IMR-90 (cell line): ENCODE measurements around the gene OPCML. TPM values are rescaled to one million over a fixed set of nuclear protein-coding genes. Genes with fewer than 3 reads are reported as not detected.

ENCODE experiments used
- ATAC-seq: fragments of 200-7000 bp; cut with Tn5 transposase; 2 replicates; pipeline ENCODE4 v1.9.1; 2020; ENCODE audit warnings: low read depth, mild to moderate bottlenecking, moderate library complexity
- BruUV-seq: library from RNA; stranded (reverse); fragments of 400-500 nt; replicated peaks from 2 replicates; lab custom pipeline; 2021; lab: Mats Ljungman, UMichigan
- CTCF ChIA-PET: fragments of 300-600 bp; formaldehyde crosslinking; extraction: SDS; loops from one replicate; lab custom pipeline; 2021; ENCODE audit warnings: antibody characterized with exemption; lab: Yijun Ruan, JAX
- POLR2A ChIA-PET: fragments of 300-600 bp; sonication (Branson Sonifier 250); formaldehyde crosslinking; loops from one replicate; lab custom pipeline; 2022; ENCODE audit warnings: antibody characterized with exemption; ENCODE audit not compliant: unreplicated experiment; lab: Charles Lee
- DNase-seq: peaks from one replicate; pipeline ENCODE4 v3.0.0; 2013
- H2AFZ ChIP-seq: replicated peaks from 2 replicates; pipeline ENCODE3; 2013; ENCODE audit warnings: low read length, mild to moderate bottlenecking; ENCODE audit not compliant: poor library complexity
- H2AK5ac ChIP-seq: 2 replicates; pipeline ENCODE4 v1.6.1; 2013; ENCODE audit warnings: low read depth, low read length, inconsistent platforms
- H2AK9ac ChIP-seq: replicated peaks from 2 replicates; pipeline ENCODE3; 2013; ENCODE audit warnings: mild to moderate bottlenecking, low read depth, low read length, moderate library complexity; ENCODE audit not compliant: poor library complexity
- H2BK120ac ChIP-seq: 2 replicates; pipeline ENCODE4 v1.6.1; 2013; ENCODE audit warnings: low read depth, low read length, inconsistent platforms
- H2BK15ac ChIP-seq: 3 replicates; pipeline ENCODE4 v1.6.1; 2013; ENCODE audit warnings: low read depth, low read length, inconsistent platforms
- H2BK20ac ChIP-seq: 2 replicates; pipeline ENCODE4 v1.6.1; 2013; ENCODE audit warnings: low read depth, mild to moderate bottlenecking, inconsistent platforms, low read length, moderate library complexity
- H2BK5ac ChIP-seq: 2 replicates; pipeline ENCODE4 v1.6.1; 2013; ENCODE audit warnings: mild to moderate bottlenecking, low read depth, low read length, inconsistent platforms; ENCODE audit not compliant: poor library complexity, severe bottlenecking
- H3K14ac ChIP-seq: replicated peaks from 2 replicates; pipeline ENCODE4 v1.6.1; 2013; ENCODE audit warnings: low read depth, low read length, inconsistent platforms
- H3K18ac ChIP-seq: 2 replicates; pipeline ENCODE4 v1.6.1; 2013; ENCODE audit warnings: low read depth, low read length, control low read depth
- H3K23ac ChIP-seq: 2 replicates; pipeline ENCODE4 v1.6.1; 2013; ENCODE audit warnings: low read depth, low read length, inconsistent platforms
- H3K27ac ChIP-seq: 2 replicates; pipeline ENCODE4 v1.5.1; 2013; ENCODE audit warnings: mild to moderate bottlenecking, control low read depth, low read length; ENCODE audit not compliant: insufficient read depth
- H3K27me3 ChIP-seq: 2 replicates; pipeline ENCODE4 v1.6.1; 2013; ENCODE audit warnings: low read length; ENCODE audit not compliant: control insufficient read depth, insufficient read depth
- H3K36me3 ChIP-seq: 2 replicates; pipeline ENCODE4 v1.6.1; 2013; ENCODE audit warnings: low read length, mixed read lengths; ENCODE audit not compliant: control insufficient read depth, insufficient read depth
- H3K4ac ChIP-seq: 2 replicates; pipeline ENCODE4 v1.6.1; 2013; ENCODE audit warnings: low read depth, low read length, inconsistent platforms
- H3K4me1 ChIP-seq: 2 replicates; pipeline ENCODE4 v1.6.1; 2013; ENCODE audit warnings: low read length, mixed read lengths; ENCODE audit not compliant: control insufficient read depth, insufficient read depth
- H3K4me2 ChIP-seq: 2 replicates; pipeline ENCODE4 v1.6.1; 2013; ENCODE audit warnings: low read depth, mild to moderate bottlenecking, control low read depth, low read length, moderate library complexity
- H3K4me3 ChIP-seq: 2 replicates; pipeline ENCODE4 v1.5.1; 2013; ENCODE audit warnings: low read depth, mild to moderate bottlenecking, control low read depth, low read length, moderate library complexity; ENCODE audit not compliant: insufficient read depth
- H3K56ac ChIP-seq: 2 replicates; pipeline ENCODE4 v1.6.1; 2013; ENCODE audit warnings: low read length, inconsistent platforms; ENCODE audit not compliant: insufficient read depth; ENCODE audit errors: extremely low read depth
- H3K79me1 ChIP-seq, 2 experiments: 2 replicates each; pipeline ENCODE4 v1.6.1; 2013; ENCODE audit warnings: low read length in 2 of 2, inconsistent platforms in 1 of 2, low read depth in 1 of 2
- H3K9ac ChIP-seq: 2 replicates; pipeline ENCODE4 v1.6.1; 2013; ENCODE audit warnings: low read depth, low read length, control low read depth
- H3K9me1 ChIP-seq: 2 replicates; pipeline ENCODE4 v1.6.1; 2013; ENCODE audit warnings: low read length, inconsistent platforms; ENCODE audit not compliant: insufficient read depth
- H3K9me3 ChIP-seq: 2 replicates; pipeline ENCODE4 v1.6.1; 2013; ENCODE audit warnings: low read length; ENCODE audit not compliant: control insufficient read depth, insufficient read depth
- H4K20me1 ChIP-seq: 2 replicates; pipeline ENCODE4 v1.6.1; 2013; ENCODE audit warnings: low read length, inconsistent platforms; ENCODE audit not compliant: insufficient read depth
- H4K5ac ChIP-seq: 2 replicates; pipeline ENCODE4 v1.6.1; 2013; ENCODE audit warnings: mild to moderate bottlenecking, low read depth, low read length, control low read depth
- H4K8ac ChIP-seq, 2 experiments: 2 replicates each; pipeline ENCODE4 v1.6.1; 2013; ENCODE audit warnings: low read depth in 2 of 2, low read length in 2 of 2, control low read depth in 1 of 2, inconsistent platforms in 1 of 2
- H4K91ac ChIP-seq: 2 replicates; pipeline ENCODE4 v1.6.1; 2013; ENCODE audit warnings: low read depth, low read length, inconsistent platforms; ENCODE audit not compliant: insufficient read depth
- CHD1 ChIP-seq: IDR thresholded peaks from 2 replicates; pipeline ENCODE4 v1.6.1; 2012; ENCODE audit warnings: low read depth, low read length, improper control_type of control experiment
- FOS ChIP-seq: fragments of 150-350 bp; IDR thresholded peaks from 2 replicates; pipeline ENCODE4 v1.6.1; 2016; ENCODE audit warnings: low read depth, low read length
- MAZ ChIP-seq: IDR thresholded peaks from 2 replicates; pipeline ENCODE4 v1.6.1; 2012; ENCODE audit warnings: low read depth, mild to moderate bottlenecking, low read length, improper control_type of control experiment, moderate library complexity, borderline replicate concordance
- MXI1 ChIP-seq: IDR thresholded peaks from 2 replicates; pipeline ENCODE4 v1.6.1; 2012; ENCODE audit warnings: low read depth, mild to moderate bottlenecking, low read length, moderate library complexity, borderline replicate concordance
- RAD21 ChIP-seq: IDR thresholded peaks from 2 replicates; pipeline ENCODE4 v1.6.1; 2012; ENCODE audit warnings: low read length, improper control_type of control experiment
- SMC3 ChIP-seq: fragments of 150-350 bp; IDR thresholded peaks from 2 replicates; pipeline ENCODE4 v1.6.1; 2016; ENCODE audit warnings: low read depth, mild to moderate bottlenecking, antibody characterized with exemption, low read length, moderate library complexity
- WGBS, 2 experiments: methylation state at CpG; one replicate each; pipeline versions ENCODE4 v1.1.5 to v1.1.7; 2013; ENCODE audit warnings: missing lambda C conversion rate in 2 of 2; ENCODE audit not compliant: insufficient read length in 1 of 2; ENCODE audit errors: extremely low coverage in 2 of 2; 5-methylcytosine and 5-hydroxymethylcytosine counted together
- dilution Hi-C: fragments of 300-500 bp; cut with HindIII; formaldehyde crosslinking; loops from one replicate; pipeline ENCODE4 v1.14.3; 2018; ENCODE audit warnings: low sequenced_read_pairs; ENCODE audit not compliant: unreplicated experiment
- in situ Hi-C: fragments of 300-500 bp; cut with MboI; formaldehyde crosslinking; loops from 3 replicates; pipeline ENCODE4 v1.14.3; 2019; ENCODE audit warnings: low sequenced_read_pairs, inconsistent platforms, mixed read lengths
- intact Hi-C: fragments of 100-400 bp; cut with micrococcal nuclease; formaldehyde crosslinking; loops from 2 replicates; pipeline ENCODE4 v1.10.0; 2022
- polyA plus RNA-seq, 3 experiments: library from polyadenylated mRNA; depleted of rRNA; stranded (reverse); fragments of >200 nt; gene quantifications; 2 replicates each; pipeline ENCODE4 v1.2.3, GENCODE V29; 2012; ENCODE audit warnings: low replicate concordance in 1 of 3
- total RNA-seq: library from RNA; depleted of rRNA; stranded (reverse); fragments of >200 nt; gene quantifications from 2 replicates; pipeline ENCODE4 v1.2.3, GENCODE V29; 2012
- TF ChIP-seq, protein P1 (sequence below): fragments of 150-350 bp; IDR thresholded peaks from 2 replicates; pipeline ENCODE4 v1.6.1; 2017; ENCODE audit warnings: mild to moderate bottlenecking, antibody characterized with exemption, low read length, low read depth
- TF ChIP-seq, protein P2 (sequence below): fragments of 150-350 bp; IDR thresholded peaks from 2 replicates; pipeline ENCODE4 v1.6.1; 2016; ENCODE audit warnings: low read depth, mild to moderate bottlenecking, low read length, moderate library complexity, borderline replicate concordance

The OPCML gene
- total and polyA plus RNA-seq, 2 of the 4 experiments (the other 2 are of a cell fraction) = under 0.01 to 2.6 TPM

DNA sequence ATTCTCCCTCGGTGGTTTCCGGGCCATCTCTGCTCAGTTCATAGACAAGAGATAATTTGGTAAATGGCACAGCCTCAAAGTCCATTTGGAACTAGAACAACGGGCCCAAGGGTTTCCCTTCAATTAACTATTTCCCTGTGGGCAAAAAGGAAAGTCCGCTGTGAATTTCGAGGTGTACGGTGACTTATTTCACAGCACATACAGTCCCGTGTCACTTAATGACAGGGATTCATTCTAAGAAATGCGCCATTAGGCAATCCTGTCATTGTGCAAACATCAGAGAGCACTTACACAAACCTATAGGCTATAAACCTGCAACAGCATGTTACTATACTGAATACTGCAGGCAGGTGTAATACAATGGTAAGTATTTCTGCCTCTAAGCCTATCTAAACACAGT is 551.6 kb downstream of the OPCML start:
- H3K4me3 ChIP-seq = no peak overlapping the region
- no peak overlapping the region for H3K56ac ChIP-seq
- DNase-seq (no peak), ATAC-seq (no peak)
- no peak overlapping the region for H3K4ac ChIP-seq
- H3K9me1 ChIP-seq = no peaks in the 10 kb centered on the region
- POLR2A ChIA-PET = no interaction called here
- no peaks in the 10 kb centered on the region for H3K4me1 ChIP-seq
- no peak overlapping the region for H2BK15ac ChIP-seq
- H3K23ac ChIP-seq = no peak overlapping the region
- whole genome bisulfite sequencing, 2 experiments = no CpG with 5 or more reads among the region's 8 CpGs
- H3K27me3 ChIP-seq = no peaks in the 10 kb centered on the region
- H3K27ac ChIP-seq = no peak overlapping the region
- H3K14ac ChIP-seq = no peak overlapping the region
- H3K18ac ChIP-seq = no peak overlapping the region
- intact Hi-C loops = no loop called here
- in situ Hi-C loops = no loop called here
- H4K91ac ChIP-seq = no peak overlapping the region
- TF ChIP-seq, protein P1, sequence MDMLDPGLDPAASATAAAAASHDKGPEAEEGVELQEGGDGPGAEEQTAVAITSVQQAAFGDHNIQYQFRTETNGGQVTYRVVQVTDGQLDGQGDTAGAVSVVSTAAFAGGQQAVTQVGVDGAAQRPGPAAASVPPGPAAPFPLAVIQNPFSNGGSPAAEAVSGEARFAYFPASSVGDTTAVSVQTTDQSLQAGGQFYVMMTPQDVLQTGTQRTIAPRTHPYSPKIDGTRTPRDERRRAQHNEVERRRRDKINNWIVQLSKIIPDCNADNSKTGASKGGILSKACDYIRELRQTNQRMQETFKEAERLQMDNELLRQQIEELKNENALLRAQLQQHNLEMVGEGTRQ = no peak
- TF ChIP-seq MXI1 (no peak), RAD21 (no peak), MAZ (no peak), FOS (no peak), SMC3 (no peak), CHD1 (no peak)
- TF ChIP-seq, protein P2, sequence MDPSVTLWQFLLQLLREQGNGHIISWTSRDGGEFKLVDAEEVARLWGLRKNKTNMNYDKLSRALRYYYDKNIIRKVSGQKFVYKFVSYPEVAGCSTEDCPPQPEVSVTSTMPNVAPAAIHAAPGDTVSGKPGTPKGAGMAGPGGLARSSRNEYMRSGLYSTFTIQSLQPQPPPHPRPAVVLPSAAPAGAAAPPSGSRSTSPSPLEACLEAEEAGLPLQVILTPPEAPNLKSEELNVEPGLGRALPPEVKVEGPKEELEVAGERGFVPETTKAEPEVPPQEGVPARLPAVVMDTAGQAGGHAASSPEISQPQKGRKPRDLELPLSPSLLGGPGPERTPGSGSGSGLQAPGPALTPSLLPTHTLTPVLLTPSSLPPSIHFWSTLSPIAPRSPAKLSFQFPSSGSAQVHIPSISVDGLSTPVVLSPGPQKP = no peak
- H4K20me1 ChIP-seq = no peaks in the 10 kb centered on the region
- H2AK9ac ChIP-seq = no peak overlapping the region
- no peak overlapping the region for H3K4me2 ChIP-seq
- no peaks in the 10 kb centered on the region for H3K9me3 ChIP-seq
- no peak overlapping the region for H2BK120ac ChIP-seq
- H3K36me3 ChIP-seq = no peaks in the 10 kb centered on the region
- H3K9ac ChIP-seq = no peak overlapping the region
- H2BK5ac ChIP-seq = no peak overlapping the region
- H3K79me1 ChIP-seq = no peaks in the 10 kb centered on the region
- no peak overlapping the region for H2AK5ac ChIP-seq
- H4K5ac ChIP-seq = no peak overlapping the region
- BruUV-seq = no TSS peak
- H4K8ac ChIP-seq = no peak overlapping the region
- no peak overlapping the region for H2BK20ac ChIP-seq
- dilution Hi-C loops = no loop called here
- CTCF ChIA-PET = no interaction called here
- H2AFZ ChIP-seq = no peak overlapping the region
